Vagina (tissue), 2 donors: ENCODE data around the gene UNK. TPM values are rescaled to one million over a fixed set of nuclear protein-coding genes. Genes with fewer than 3 reads are reported as not detected.

Experiments
- DNase-seq, 2 donors: peaks; one replicate each; pipeline ENCODE4 v3.0.0-alpha.2; 2017; ENCODE audit errors: extremely low spot score in 2 of 2
- H3K27ac ChIP-seq: fragments of 200-600 bp; sonication (generic); one replicate; pipeline ENCODE4 v1.5.1; 2019
- H3K27me3 ChIP-seq: fragments of 200-600 bp; sonication (generic); one replicate; pipeline ENCODE4 v1.5.1; 2019
- H3K36me3 ChIP-seq, 2 donors: fragments of 200-600 bp; sonication (generic); one replicate each; pipeline ENCODE4 v1.5.1; 2017 to 2019
- H3K4me1 ChIP-seq: fragments of 200-600 bp; sonication (generic); one replicate; pipeline ENCODE4 v1.5.1; 2019
- H3K4me3 ChIP-seq, 2 donors: fragments of 200-600 bp; sonication (generic); 1 replicate in 1 of 2; 2 replicates in 1 of 2; pipeline ENCODE4 v1.5.1; 2016 to 2019
- H3K9me3 ChIP-seq: fragments of 200-600 bp; sonication (generic); one replicate; pipeline ENCODE4 v1.5.1; 2019
- POLR2A ChIP-seq, 2 donors: fragments of 450-650 bp; IDR thresholded peaks; one replicate each; pipeline ENCODE4 v1.6.1; 2017; ENCODE audit warnings: antibody characterized with exemption in 2 of 2, mild to moderate bottlenecking in 2 of 2, moderate library complexity in 2 of 2
- POLR2AphosphoS5 ChIP-seq, 2 donors: sonication (generic); formaldehyde crosslinking; IDR thresholded peaks; one replicate each; pipeline ENCODE4 v1.9.0; 2017; ENCODE audit warnings: antibody characterized with exemption in 2 of 2, mild to moderate bottlenecking in 2 of 2, low read depth in 1 of 2; ENCODE audit not compliant: insufficient read depth in 1 of 2
- intact Hi-C: fragments of 100-400 bp; cut with DNase I; formaldehyde crosslinking; loops from one replicate; pipeline ENCODE4 v1.15.1; 2023
- total RNA-seq: library from RNA; depleted of rRNA; stranded (reverse); fragments of >200 nt; gene quantifications from one replicate; pipeline ENCODE4 v1.2.3, GENCODE V29; 2016
- TF ChIP-seq, protein P1 (sequence below), 3 experiments: fragments of 450-650 bp in 2 of 3; fragments of 200-600 bp in 1 of 3; sonication (generic) in 1 of 3; IDR thresholded peaks; one replicate each; pipeline ENCODE4 v1.5.1; 2017 to 2019; ENCODE audit warnings: antibody characterized with exemption in 3 of 3, mild to moderate bottlenecking in 2 of 3, moderate library complexity in 2 of 3

UNK gene
- total RNA-seq, 1 donor from 2014 or later = 35.1 TPM

DNA sequence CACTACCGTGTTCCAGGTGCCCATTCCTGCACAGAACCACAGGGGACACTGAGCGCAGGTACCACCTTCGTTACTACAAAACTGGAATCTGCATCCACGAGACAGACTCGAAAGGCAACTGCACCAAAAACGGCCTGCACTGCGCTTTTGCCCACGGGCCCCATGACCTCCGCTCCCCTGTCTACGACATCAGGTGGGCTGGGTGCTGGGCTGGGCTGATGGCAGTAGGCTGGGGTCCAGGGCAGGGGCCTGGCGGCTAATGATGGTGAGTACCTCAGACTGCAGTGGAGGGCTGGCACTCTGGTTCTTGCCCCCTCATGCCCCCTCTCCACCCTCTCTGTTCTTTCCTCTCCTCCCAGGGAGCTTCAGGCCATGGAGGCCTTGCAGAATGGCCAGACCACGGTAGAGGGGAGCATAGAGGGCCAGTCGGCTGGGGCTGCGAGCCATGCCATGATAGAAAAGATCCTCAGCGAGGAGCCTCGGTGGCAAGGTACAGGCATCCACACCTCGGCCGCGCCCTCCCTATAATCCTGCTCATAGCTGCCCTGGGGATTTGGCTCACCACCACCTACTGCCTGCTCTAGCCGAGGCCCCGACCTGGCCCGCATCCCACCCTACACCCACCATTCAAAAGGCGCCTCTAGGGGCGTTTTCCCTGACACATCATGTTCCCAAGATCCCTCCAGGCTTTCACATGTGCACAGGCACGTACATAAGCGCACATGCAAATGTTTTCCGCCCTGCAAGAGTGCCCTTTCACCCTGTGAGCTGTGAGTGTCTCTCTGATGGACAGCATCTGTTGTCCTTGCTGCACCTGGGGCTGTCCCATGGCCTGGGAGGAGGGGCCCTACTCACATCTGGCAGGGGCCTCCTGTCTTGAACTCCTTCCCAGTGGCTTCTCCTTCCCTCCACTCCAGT is 27.7 kb downstream of the UNK start:
- H3K27me3 ChIP-seq = no peaks in the 10 kb centered on the region
- no peak for DNase-seq
- no peaks in the 10 kb centered on the region for H3K9me3 ChIP-seq
- H3K27ac ChIP-seq = no peak overlapping the region
- no peak overlapping the region for H3K4me3 ChIP-seq
- intact Hi-C loops = loop anchor here (5.0 kb wide), 1 partner anchor 455 kb away; no protein-coding TSS in a partner anchor
- TF ChIP-seq POLR2A (IDR thresholded peaks at IDR 0.05) (no peak), POLR2AphosphoS5 (IDR thresholded peaks at IDR 0.05; ENCODE audit: insufficient read depth in 1 of 2, low read depth in 1 of 2) (no peak)
- TF ChIP-seq, protein P1, sequence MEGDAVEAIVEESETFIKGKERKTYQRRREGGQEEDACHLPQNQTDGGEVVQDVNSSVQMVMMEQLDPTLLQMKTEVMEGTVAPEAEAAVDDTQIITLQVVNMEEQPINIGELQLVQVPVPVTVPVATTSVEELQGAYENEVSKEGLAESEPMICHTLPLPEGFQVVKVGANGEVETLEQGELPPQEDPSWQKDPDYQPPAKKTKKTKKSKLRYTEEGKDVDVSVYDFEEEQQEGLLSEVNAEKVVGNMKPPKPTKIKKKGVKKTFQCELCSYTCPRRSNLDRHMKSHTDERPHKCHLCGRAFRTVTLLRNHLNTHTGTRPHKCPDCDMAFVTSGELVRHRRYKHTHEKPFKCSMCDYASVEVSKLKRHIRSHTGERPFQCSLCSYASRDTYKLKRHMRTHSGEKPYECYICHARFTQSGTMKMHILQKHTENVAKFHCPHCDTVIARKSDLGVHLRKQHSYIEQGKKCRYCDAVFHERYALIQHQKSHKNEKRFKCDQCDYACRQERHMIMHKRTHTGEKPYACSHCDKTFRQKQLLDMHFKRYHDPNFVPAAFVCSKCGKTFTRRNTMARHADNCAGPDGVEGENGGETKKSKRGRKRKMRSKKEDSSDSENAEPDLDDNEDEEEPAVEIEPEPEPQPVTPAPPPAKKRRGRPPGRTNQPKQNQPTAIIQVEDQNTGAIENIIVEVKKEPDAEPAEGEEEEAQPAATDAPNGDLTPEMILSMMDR (IDR thresholded peaks at IDR 0.05) = no peak
- H3K36me3 ChIP-seq = peaks cover 0 to 52% of the 10 kb centered on the region in 2 donors
- peaks cover 59% of the 10 kb centered on the region for H3K4me1 ChIP-seq

DNA sequence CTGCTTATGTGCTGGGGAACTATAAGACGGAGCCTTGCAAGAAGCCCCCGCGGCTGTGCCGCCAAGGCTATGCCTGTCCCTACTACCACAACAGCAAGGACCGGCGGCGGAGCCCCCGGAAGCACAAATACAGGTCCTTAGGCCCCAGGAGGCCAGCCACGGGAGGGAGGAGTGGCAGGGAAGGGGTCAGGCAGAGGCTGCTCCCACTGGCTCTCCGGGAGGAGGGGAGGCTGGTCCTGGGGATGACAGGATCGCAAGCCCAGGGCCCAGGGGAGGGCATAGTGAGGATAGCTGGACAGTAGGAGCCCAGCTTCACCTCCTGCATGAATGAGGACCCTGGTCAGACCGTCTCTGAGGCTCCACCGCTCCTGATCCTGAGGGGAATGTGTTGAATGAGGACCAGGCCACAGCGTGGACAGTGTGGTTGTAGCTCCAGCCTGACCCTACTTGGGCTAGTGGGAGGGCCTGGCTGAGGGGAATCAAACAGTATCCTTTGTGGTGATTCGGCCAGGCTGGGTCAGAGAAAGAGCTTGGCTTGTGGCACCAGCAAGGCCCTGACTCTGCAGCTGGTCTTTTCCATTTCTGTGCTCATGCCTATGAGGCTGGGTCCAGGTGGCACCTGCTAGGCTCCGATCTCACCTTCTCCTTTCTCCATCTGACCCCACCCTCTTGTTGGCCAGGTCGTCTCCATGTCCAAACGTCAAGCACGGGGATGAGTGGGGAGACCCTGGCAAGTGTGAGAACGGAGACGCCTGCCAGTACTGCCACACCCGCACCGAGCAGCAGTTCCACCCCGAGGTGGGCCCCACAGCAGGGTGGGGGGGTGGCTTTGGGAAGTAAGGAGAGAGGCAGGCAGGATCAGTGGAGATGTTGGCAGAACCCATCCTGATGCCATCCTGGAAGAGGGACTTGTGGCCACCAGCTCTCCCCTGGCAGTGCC is 28.7 kb downstream of the UNK start:
- TF ChIP-seq, protein P1 (IDR thresholded peaks at IDR 0.05) = no peak
- no peak for TF ChIP-seq POLR2A (IDR thresholded peaks at IDR 0.05)
- TF ChIP-seq POLR2AphosphoS5 (IDR thresholded peaks at IDR 0.05; ENCODE audit: insufficient read depth in 1 of 2, low read depth in 1 of 2) = no peak
- Histone ChIP-seq H3K36me3 (peaks cover 0 to 62% of the 10 kb centered on the region in 2 donors), H3K27me3 (no peaks in the 10 kb centered on the region), H3K4me3 (no peak overlapping the region), H3K9me3 (no peaks in the 10 kb centered on the region), H3K4me1 (peaks cover 50% of the 10 kb centered on the region), H3K27ac (no peak overlapping the region)
- no peak for DNase-seq
- intact Hi-C loops = loop anchor here (5.0 kb wide), 1 partner anchor 456 kb away; no protein-coding TSS in a partner anchor

DNA sequence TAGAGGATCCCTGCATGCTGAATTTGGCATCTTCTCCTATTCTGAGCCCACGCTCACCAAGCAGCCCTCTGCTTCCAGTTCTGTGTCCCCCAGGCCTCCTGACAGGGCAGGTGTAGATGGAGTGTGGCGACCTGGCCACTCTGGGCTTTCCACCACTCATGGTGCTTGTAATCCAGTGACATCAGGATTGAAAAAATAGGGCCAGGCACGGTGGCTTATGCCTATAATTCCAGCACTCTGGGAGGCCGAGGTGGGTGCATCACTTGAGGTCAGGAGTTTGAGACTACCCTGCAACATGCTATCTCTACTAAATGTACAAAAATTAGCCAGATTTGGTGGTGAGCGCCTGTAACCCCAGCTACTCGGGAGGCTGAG is 29.4 kb downstream of the UNK start:
- no peaks in the 10 kb centered on the region for H3K27me3 ChIP-seq
- intact Hi-C loops = loop anchor here (5.0 kb wide), 1 partner anchor 457 kb away; no protein-coding TSS in a partner anchor

DNA sequence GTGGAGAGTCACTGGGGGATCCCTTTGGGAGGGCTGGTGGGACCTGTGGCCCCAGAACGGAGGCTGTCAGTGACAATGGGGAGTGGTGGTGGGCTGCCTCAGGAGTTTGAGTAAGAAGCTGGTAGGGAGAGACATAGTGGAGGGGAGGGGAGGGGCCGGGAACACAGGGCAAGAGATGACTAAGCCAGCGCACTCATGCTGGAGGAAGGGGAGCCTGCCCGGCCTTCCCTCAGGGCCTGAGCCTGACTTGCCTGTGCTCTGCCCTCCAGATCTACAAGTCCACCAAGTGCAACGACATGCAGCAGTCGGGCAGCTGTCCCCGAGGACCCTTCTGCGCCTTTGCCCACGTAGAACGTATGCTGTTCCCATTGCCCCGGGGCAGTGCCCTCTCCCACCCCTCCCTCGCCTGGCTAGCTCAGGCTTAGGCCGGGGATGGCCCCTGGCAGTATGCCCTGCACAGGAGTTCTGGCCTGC is 30.3 kb downstream of the UNK start:
- H3K9me3 ChIP-seq = no peaks in the 10 kb centered on the region
- intact Hi-C loops = loop anchor here (5.0 kb wide), 1 partner anchor 458 kb away; no protein-coding TSS in a partner anchor
- no peak for DNase-seq
- H3K27me3 ChIP-seq = no peaks in the 10 kb centered on the region
- no peak overlapping the region for H3K4me3 ChIP-seq
- no peak for TF ChIP-seq POLR2AphosphoS5 (IDR thresholded peaks at IDR 0.05; ENCODE audit: insufficient read depth in 1 of 2, low read depth in 1 of 2)
- H3K27ac ChIP-seq = peak overlapping the region; percentile 8
- H3K4me1 ChIP-seq = peaks cover 34% of the 10 kb centered on the region
- peaks cover 0 to 78% of the 10 kb centered on the region in 2 donors for H3K36me3 ChIP-seq

More for the DNA sequence above, 29.4 kb downstream of the UNK start:
- Histone ChIP-seq H3K27ac (no peak overlapping the region), H3K4me1 (peaks cover 43% of the 10 kb centered on the region), H3K4me3 (no peak overlapping the region), H3K36me3 (peaks cover 0 to 68% of the 10 kb centered on the region in 2 donors), H3K9me3 (no peaks in the 10 kb centered on the region)
- TF ChIP-seq POLR2A (IDR thresholded peaks at IDR 0.05) = no peak
- TF ChIP-seq, protein P1 (IDR thresholded peaks at IDR 0.05) = no peak
- no peak for TF ChIP-seq POLR2AphosphoS5 (IDR thresholded peaks at IDR 0.05; ENCODE audit: insufficient read depth in 1 of 2, low read depth in 1 of 2)
- no peak for DNase-seq

DNA sequence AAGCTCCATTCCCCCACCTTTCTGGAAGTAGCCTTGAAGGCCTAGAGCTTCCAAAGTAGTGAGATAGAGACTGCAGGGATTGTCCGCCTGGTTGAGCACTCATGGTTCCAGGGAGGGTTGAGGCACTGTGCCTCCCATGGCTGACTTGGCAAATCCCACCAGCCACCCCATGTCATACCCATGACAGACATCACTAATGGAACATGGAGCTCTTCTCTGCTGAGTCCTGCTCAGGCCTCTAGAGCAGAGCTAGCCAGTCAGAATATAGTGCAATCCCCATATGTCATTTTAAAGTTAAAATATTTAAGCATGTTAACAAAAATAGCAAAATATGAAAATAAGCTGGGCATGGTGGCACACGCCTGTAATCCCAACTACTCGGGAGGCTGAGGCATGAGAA is 30.8 kb downstream of the UNK start:
- intact Hi-C loops = no loop called here
- TF ChIP-seq, protein P1 (IDR thresholded peaks at IDR 0.05) = no peak
- TF ChIP-seq POLR2A (IDR thresholded peaks at IDR 0.05) (no peak), POLR2AphosphoS5 (IDR thresholded peaks at IDR 0.05; ENCODE audit: insufficient read depth in 1 of 2, low read depth in 1 of 2) (no peak)
- no peak for DNase-seq
- Histone ChIP-seq H3K4me3 (no peak overlapping the region), H3K36me3 (peaks cover 0 to 79% of the 10 kb centered on the region in 2 donors), H3K9me3 (no peaks in the 10 kb centered on the region), H3K27ac (peak overlapping the region; percentile 8), H3K27me3 (no peaks in the 10 kb centered on the region), H3K4me1 (peaks cover 29% of the 10 kb centered on the region)
